Neuronal stem cell (in vitro differentiated cells): ENCODE results near the gene IGSF1.

Experiments
- DNase-seq: peaks from one replicate; pipeline ENCODE4 v3.0.0-alpha.2; 2013; ENCODE audit warnings: low spot score
- H2AFZ ChIP-seq: one replicate; pipeline ENCODE4 v1.6.1; 2013; ENCODE audit warnings: mild to moderate bottlenecking, low read length, inconsistent platforms
- H2AK5ac ChIP-seq: 2 replicates; pipeline ENCODE4 v1.6.1; 2013; ENCODE audit warnings: low read depth, mild to moderate bottlenecking, inconsistent platforms, low read length, moderate library complexity, mixed read lengths
- H2BK120ac ChIP-seq: 2 replicates; pipeline ENCODE4 v1.6.1; 2013; ENCODE audit warnings: low read depth, mild to moderate bottlenecking, inconsistent platforms, low read length, moderate library complexity, mixed read lengths
- H2BK12ac ChIP-seq: one replicate; pipeline ENCODE4 v1.6.1; 2013; ENCODE audit warnings: low read length, inconsistent platforms
- H2BK15ac ChIP-seq: 2 replicates; pipeline ENCODE4 v1.6.1; 2013; ENCODE audit warnings: mild to moderate bottlenecking, low read length, inconsistent platforms, mixed read lengths
- H2BK5ac ChIP-seq: one replicate; pipeline ENCODE4 v1.6.1; 2013; ENCODE audit warnings: inconsistent platforms, mild to moderate bottlenecking, low read length, moderate library complexity
- H3K14ac ChIP-seq: one replicate; pipeline ENCODE4 v1.6.1; 2013; ENCODE audit warnings: low read length, inconsistent platforms
- H3K18ac ChIP-seq: 2 replicates; pipeline ENCODE4 v1.6.1; 2013; ENCODE audit warnings: low read length, inconsistent platforms
- H3K23ac ChIP-seq: 2 replicates; pipeline ENCODE4 v1.6.1; 2013; ENCODE audit warnings: low read depth, mild to moderate bottlenecking, mixed read lengths, low read length, inconsistent platforms; ENCODE audit not compliant: poor library complexity
- H3K27ac ChIP-seq: replicated peaks from 3 replicates; pipeline ENCODE4 v1.5.1; 2013; ENCODE audit warnings: low read length, inconsistent platforms
- H3K27me3 ChIP-seq, 3 experiments: 2 replicates each; pipeline ENCODE4 v1.6.1; 2013; ENCODE audit warnings: low read length in 3 of 3, mild to moderate bottlenecking in 2 of 3, inconsistent platforms in 1 of 3, low read depth in 1 of 3, mixed read lengths in 1 of 3, moderate library complexity in 1 of 3; ENCODE audit not compliant: control insufficient read depth in 3 of 3, insufficient read depth in 3 of 3
- H3K36me3 ChIP-seq, 2 donors: replicated peaks in 1 of 2; 2 replicates each; pipeline ENCODE4 v1.6.1; 2013; ENCODE audit warnings: low read length in 2 of 2; ENCODE audit not compliant: control insufficient read depth in 2 of 2, insufficient read depth in 2 of 2
- H3K4ac ChIP-seq: 2 replicates; pipeline ENCODE4 v1.6.1; 2013; ENCODE audit warnings: inconsistent platforms, mild to moderate bottlenecking, low read length, moderate library complexity
- H3K4me1 ChIP-seq, 2 donors: 1 replicate in 1 of 2; 2 replicates in 1 of 2; pipeline ENCODE4 v1.6.1; 2013; ENCODE audit warnings: low read length in 2 of 2, low read depth in 1 of 2; ENCODE audit not compliant: control insufficient read depth in 2 of 2, insufficient read depth in 1 of 2
- H3K4me2 ChIP-seq: one replicate; pipeline ENCODE4 v1.6.1; 2013; ENCODE audit warnings: mild to moderate bottlenecking, low read length, inconsistent platforms; ENCODE audit not compliant: insufficient read depth, poor library complexity, severe bottlenecking
- H3K4me3 ChIP-seq, 2 donors: 2 replicates each; pipeline ENCODE4 v1.5.1; 2013; ENCODE audit warnings: low read length in 2 of 2, mild to moderate bottlenecking in 2 of 2, inconsistent platforms in 1 of 2, moderate library complexity in 1 of 2
- H3K79me1 ChIP-seq: one replicate; pipeline ENCODE4 v1.6.1; 2013; ENCODE audit warnings: low read depth, mild to moderate bottlenecking, inconsistent platforms, low read length, moderate library complexity
- H3K9ac ChIP-seq: one replicate; pipeline ENCODE4 v1.6.1; 2013; ENCODE audit warnings: mild to moderate bottlenecking, low read depth, low read length, inconsistent platforms; ENCODE audit not compliant: poor library complexity
- H3K9me3 ChIP-seq, 2 donors: replicated peaks in 1 of 2; 2 replicates each; pipeline versions ENCODE3 to v1.6.1; 2013; ENCODE audit warnings: low read length in 2 of 2, mild to moderate bottlenecking in 2 of 2, inconsistent platforms in 1 of 2, low read depth in 1 of 2, mixed read lengths in 1 of 2, moderate library complexity in 1 of 2; ENCODE audit not compliant: control insufficient read depth in 2 of 2, insufficient read depth in 1 of 2
- H4K8ac ChIP-seq: one replicate; pipeline ENCODE4 v1.6.1; 2013; ENCODE audit warnings: low read depth, mild to moderate bottlenecking, inconsistent platforms, low read length, moderate library complexity
- H4K91ac ChIP-seq: one replicate; pipeline ENCODE4 v1.6.1; 2013; ENCODE audit warnings: low read length, low read depth, mild to moderate bottlenecking, inconsistent platforms; ENCODE audit not compliant: poor library complexity
- WGBS, 2 donors: extraction: QIAGEN DNeasy Blood & Tissue Kit; methylation state at CpG; one replicate each; pipeline ENCODE4 v1.1.7; 2013; ENCODE audit warnings: missing lambda C conversion rate in 2 of 2, mixed read lengths in 1 of 2; ENCODE audit not compliant: insufficient read length in 2 of 2, insufficient replicate concordance in 1 of 2; ENCODE audit errors: extremely low coverage in 2 of 2; 5-methylcytosine and 5-hydroxymethylcytosine counted together

Gene IGSF1

GRCh38 chrX:131306601-131307000 lies 17.5 kb upstream of the IGSF1 start:
- H4K91ac ChIP-seq: no peak overlapping the region
- H3K9me3 ChIP-seq: no peaks in the 10 kb centered on the region
- H3K18ac ChIP-seq: no peak overlapping the region
- no peak overlapping the region for H3K4ac ChIP-seq
- H3K14ac ChIP-seq: no peak overlapping the region
- H4K8ac ChIP-seq: no peak overlapping the region
- H2BK15ac ChIP-seq: no peak overlapping the region
- no peaks in the 10 kb centered on the region for H3K79me1 ChIP-seq
- H3K36me3 ChIP-seq: no peaks in the 10 kb centered on the region
- H2AFZ ChIP-seq: no peak overlapping the region
- no peak overlapping the region for H2AK5ac ChIP-seq
- no peak overlapping the region for H2BK120ac ChIP-seq
- no peak overlapping the region for H3K4me2 ChIP-seq
- no peak overlapping the region for H2BK5ac ChIP-seq
- H2BK12ac ChIP-seq: no peak overlapping the region
- no CpG with 5 or more reads among the region's 1 CpG for WGBS, 2 donors
- no peak for DNase-seq
- peaks cover 0 to 10% (median 0%) of the 10 kb centered on the region in 3 experiments for H3K27me3 ChIP-seq
- H3K4me3 ChIP-seq: no peak overlapping the region
- no peak overlapping the region for H3K27ac ChIP-seq
- no peak overlapping the region for H3K9ac ChIP-seq
- H3K4me1 ChIP-seq: no peaks in the 10 kb centered on the region
- no peak overlapping the region for H3K23ac ChIP-seq

GRCh38 chrX:131305926-131306325 lies 16.8 kb upstream of the IGSF1 start:
- no peak overlapping the region for H2AK5ac ChIP-seq
- no peak overlapping the region for H4K8ac ChIP-seq
- H3K4me2 ChIP-seq: no peak overlapping the region
- no CpG with 5 or more reads among the region's 2 CpGs for WGBS, 2 donors
- DNase-seq: no peak
- H2BK5ac ChIP-seq: no peak overlapping the region
- no peak overlapping the region for H2BK12ac ChIP-seq
- H3K27me3 ChIP-seq: peaks cover 0 to 10% (median 0%) of the 10 kb centered on the region in 3 experiments
- H3K27ac ChIP-seq: no peak overlapping the region
- no peaks in the 10 kb centered on the region for H3K4me1 ChIP-seq
- no peak overlapping the region for H3K23ac ChIP-seq
- no peak overlapping the region for H2BK120ac ChIP-seq
- no peak overlapping the region for H4K91ac ChIP-seq
- H3K14ac ChIP-seq: no peak overlapping the region
- H2BK15ac ChIP-seq: no peak overlapping the region
- no peak overlapping the region for H2AFZ ChIP-seq
- no peaks in the 10 kb centered on the region for H3K9me3 ChIP-seq
- H3K18ac ChIP-seq: no peak overlapping the region
- no peaks in the 10 kb centered on the region for H3K36me3 ChIP-seq
- H3K9ac ChIP-seq: no peak overlapping the region
- no peak overlapping the region for H3K4me3 ChIP-seq
- H3K4ac ChIP-seq: no peak overlapping the region
- no peaks in the 10 kb centered on the region for H3K79me1 ChIP-seq

- no peak overlapping the region for H3K4ac ChIP-seq
- no peak overlapping the region for H3K23ac ChIP-seq
- DNase-seq: no peak
- no peak overlapping the region for H3K9ac ChIP-seq
- no peak overlapping the region for H2BK120ac ChIP-seq
- no peak overlapping the region for H3K4me3 ChIP-seq
- no peak overlapping the region for H4K91ac ChIP-seq
- H3K4me2 ChIP-seq: no peak overlapping the region
- peaks cover 0 to 12% (median 0%) of the 10 kb centered on the region in 3 experiments for H3K27me3 ChIP-seq
- no peak overlapping the region for H2AFZ ChIP-seq
- no CpG with 5 or more reads among the region's 3 CpGs for WGBS, 2 donors
- H3K14ac ChIP-seq: no peak overlapping the region
- H3K79me1 ChIP-seq: no peaks in the 10 kb centered on the region
- H3K4me1 ChIP-seq: no peaks in the 10 kb centered on the region
- no peak overlapping the region for H2AK5ac ChIP-seq
- no peak overlapping the region for H2BK5ac ChIP-seq
- no peaks in the 10 kb centered on the region for H3K36me3 ChIP-seq
- H3K27ac ChIP-seq: no peak overlapping the region
- no peak overlapping the region for H3K18ac ChIP-seq
- no peak overlapping the region for H2BK15ac ChIP-seq
- no peak overlapping the region for H4K8ac ChIP-seq
- H3K9me3 ChIP-seq: no peaks in the 10 kb centered on the region
- no peak overlapping the region for H2BK12ac ChIP-seq
Observed at GRCh38 chrX:131302701-131303100, 13.6 kb upstream of the IGSF1 start.

GRCh38 chrX:131301155-131301554 lies 12.0 kb upstream of the IGSF1 start:
- no peak for DNase-seq
- H4K91ac ChIP-seq: no peak overlapping the region
- no peaks in the 10 kb centered on the region for H3K36me3 ChIP-seq
- H3K23ac ChIP-seq: no peak overlapping the region
- H3K4me2 ChIP-seq: no peak overlapping the region
- H3K27ac ChIP-seq: no peak overlapping the region
- H2BK5ac ChIP-seq: no peak overlapping the region
- H3K27me3 ChIP-seq: peaks cover 0 to 7% (median 0%) of the 10 kb centered on the region in 3 experiments
- H3K4ac ChIP-seq: no peak overlapping the region
- no peak overlapping the region for H2AFZ ChIP-seq
- H3K14ac ChIP-seq: no peak overlapping the region
- no peak overlapping the region for H3K9ac ChIP-seq
- H3K9me3 ChIP-seq: no peaks in the 10 kb centered on the region
- no peak overlapping the region for H3K18ac ChIP-seq
- no peak overlapping the region for H3K4me3 ChIP-seq
- no peak overlapping the region for H2BK15ac ChIP-seq
- no CpG with 5 or more reads among the region's 5 CpGs for WGBS, 2 donors
- no peaks in the 10 kb centered on the region for H3K4me1 ChIP-seq
- no peak overlapping the region for H2AK5ac ChIP-seq
- H2BK12ac ChIP-seq: no peak overlapping the region
- H4K8ac ChIP-seq: no peak overlapping the region
- H2BK120ac ChIP-seq: no peak overlapping the region
- no peaks in the 10 kb centered on the region for H3K79me1 ChIP-seq
